Cardiac muscle cell (in vitro differentiated cells and primary cell): ENCODE results near the gene TMEM176A. TPM values are rescaled to one million over a fixed set of nuclear protein-coding genes. Genes with fewer than 3 reads are reported as not detected.

Experiments used
- DNase-seq, 2 donors: peaks; one replicate each; pipeline versions ENCODE4 v3.0.0 to v3.0.0-alpha.2; 2010 to 2017; ENCODE audit warnings: low read depth in 1 of 2, low spot score in 1 of 2
- H3K27ac ChIP-seq: fragments of 200-600 bp; sonication (generic); 2 replicates; pipeline ENCODE4 v1.5.1; 2016
- H3K27me3 ChIP-seq: fragments of 200-600 bp; sonication (generic); 2 replicates; pipeline ENCODE4 v1.6.0; 2016; ENCODE audit warnings: control low read depth
- H3K36me3 ChIP-seq: fragments of 200-600 bp; sonication (generic); 2 replicates; pipeline ENCODE4 v1.5.1; 2016; ENCODE audit warnings: control low read depth
- H3K4me1 ChIP-seq: fragments of 200-600 bp; sonication (generic); 2 replicates; pipeline ENCODE4 v1.8.1; 2017; ENCODE audit warnings: low read depth, mild to moderate bottlenecking, mixed run types
- H3K4me3 ChIP-seq: fragments of 200-600 bp; sonication (generic); 2 replicates; pipeline ENCODE4 v1.5.1; 2016; ENCODE audit warnings: mild to moderate bottlenecking
- H3K9me3 ChIP-seq: fragments of 200-600 bp; sonication (generic); 2 replicates; pipeline ENCODE4 v1.5.1; 2017; ENCODE audit warnings: low read depth, mild to moderate bottlenecking, control low read depth
- CTCF ChIP-seq: IDR thresholded peaks from 2 replicates; pipeline ENCODE4 v1.5.1; 2012; ENCODE audit warnings: low read depth, mild to moderate bottlenecking, low read length
- polyA plus RNA-seq: library from polyadenylated mRNA; unstranded; fragments of >200 nt; fragmentation: Nextera tagmentation; extraction: Ambion mirVana; gene quantifications from 2 replicates; pipeline ENCODE4 v1.2.1, GENCODE V29; 2016
- total RNA-seq: library from RNA; depleted of rRNA; stranded (reverse); fragments of >200 nt; gene quantifications from 2 replicates; pipeline ENCODE4 v1.2.3, GENCODE V29; 2016

The TMEM176A gene
- total and polyA plus RNA-seq, 2 experiments from 2014 or later: 18.2 to 32.1 TPM

GRCh38 chr7:150755473-150756099 is 45.0 kb upstream of the TMEM176A start:
- Histone ChIP-seq H3K4me3 (no peak overlapping the region), H3K36me3 (no peaks in the 10 kb centered on the region), H3K4me1 (peaks cover 9% of the 10 kb centered on the region), H3K9me3 (no peaks in the 10 kb centered on the region), H3K27me3 (no peaks in the 10 kb centered on the region), H3K27ac (no peak overlapping the region)
- TF ChIP-seq CTCF: no peak
- peak in 1 of 2 donors; percentile 24 for DNase-seq

- no peak for DNase-seq
- Histone ChIP-seq H3K27ac (no peak overlapping the region), H3K4me1 (peaks cover 4% of the 10 kb centered on the region), H3K4me3 (no peak overlapping the region), H3K36me3 (no peaks in the 10 kb centered on the region), H3K27me3 (no peaks in the 10 kb centered on the region), H3K9me3 (no peaks in the 10 kb centered on the region)
- no peak for TF ChIP-seq CTCF
Observed at GRCh38 chr7:150756166-150756565, 44.4 kb upstream of the TMEM176A start.

- DNase-seq: peak in 1 of 2 donors; percentile 49
- Histone ChIP-seq H3K4me1 (no peaks in the 10 kb centered on the region), H3K4me3 (no peak overlapping the region), H3K9me3 (no peaks in the 10 kb centered on the region), H3K27me3 (no peaks in the 10 kb centered on the region), H3K36me3 (no peaks in the 10 kb centered on the region), H3K27ac (no peak overlapping the region)
- TF ChIP-seq CTCF: no peak
Observed at GRCh38 chr7:150756858-150757257, 43.7 kb upstream of the TMEM176A start.

- no peak for TF ChIP-seq CTCF
Observed at GRCh38 chr7:150759479-150759878, 41.1 kb upstream of the TMEM176A start.

GRCh38 chr7:150766334-150766709 is 34.2 kb upstream of the TMEM176A start:
- H3K27ac ChIP-seq: no peak overlapping the region
- H3K4me1 ChIP-seq: no peaks in the 10 kb centered on the region
- TF ChIP-seq CTCF: no peak
- no peak for DNase-seq
- no peak overlapping the region for H3K4me3 ChIP-seq
- peaks cover 2% of the 10 kb centered on the region for H3K27me3 ChIP-seq
- no peaks in the 10 kb centered on the region for H3K36me3 ChIP-seq
- no peaks in the 10 kb centered on the region for H3K9me3 ChIP-seq

More at GRCh38 chr7:150759479-150759878, 41.1 kb upstream of the TMEM176A start:
- Histone ChIP-seq H3K9me3 (no peaks in the 10 kb centered on the region), H3K27ac (no peak overlapping the region), H3K4me3 (no peak overlapping the region), H3K36me3 (no peaks in the 10 kb centered on the region), H3K4me1 (no peaks in the 10 kb centered on the region), H3K27me3 (no peaks in the 10 kb centered on the region)
- DNase-seq: no peak
